Upper lobe of left lung (tissue), 4 donors: Measurements from ENCODE around the gene ZEB1.

Experiments
- CTCF ChIP-seq, 6 experiments: fragments of 450-650 bp in 4 of 6; fragments of 200-600 bp in 2 of 6; sonication (generic) in 2 of 6; IDR thresholded peaks; one replicate each; pipeline ENCODE4 v1.5.1; 2016 to 2019; ENCODE audit warnings: antibody characterized with exemption in 6 of 6
- EP300 ChIP-seq, 4 donors: sonication (generic); formaldehyde crosslinking; IDR thresholded peaks; one replicate each; pipeline ENCODE4 v1.5.1; 2017; ENCODE audit warnings: antibody characterized with exemption in 4 of 4, control low read depth in 2 of 4
- POLR2A ChIP-seq, 4 donors: fragments of 450-650 bp; IDR thresholded peaks; one replicate each; pipeline ENCODE4 v1.5.1; 2016 to 2017; ENCODE audit warnings: antibody characterized with exemption in 4 of 4, mild to moderate bottlenecking in 2 of 4
- POLR2AphosphoS5 ChIP-seq, 2 donors: sonication (generic); formaldehyde crosslinking; IDR thresholded peaks; one replicate each; pipeline ENCODE4 v1.5.1; 2017; ENCODE audit warnings: antibody characterized with exemption in 2 of 2

- TF ChIP-seq POLR2A (IDR thresholded peaks at IDR 0.05) (no peak), EP300 (IDR thresholded peaks at IDR 0.05) (no peak), CTCF (IDR thresholded peaks at IDR 0.05) (no peak), POLR2AphosphoS5 (IDR thresholded peaks at IDR 0.05) (no peak)
These were observed 31.0 kb upstream of the ZEB1 start for GRCh38 chr10:31288001-31288400.
